ENCODE results near the gene KDM4B.

KDM4B gene

GRCh38 chr19:5017235-5017634 lies 48.3 kb downstream of the KDM4B start:
- 100% methylated on average over 5 of the region's 5 CpGs for WGBS (ENCODE audit: insufficient coverage)
- Histone ChIP-seq H3K36me3 (ENCODE audit: control insufficient read depth in 4 of 4, insufficient read depth in 4 of 4, low read length in 3 of 4) (peaks cover 6 to 21% (median 19%) of the 10 kb centered on the region in 4 experiments), H3K9me3 (ENCODE audit: control extremely low read depth in 1 of 5, control insufficient read depth in 4 of 5, insufficient read depth in 2 of 5, low read depth in 1 of 5, low read length in 4 of 5) (peaks cover 0 to 5% (median 0%) of the 10 kb centered on the region in 5 experiments), H3K4me1 (ENCODE audit: control extremely low read depth in 1 of 4, control insufficient read depth in 4 of 4, insufficient read depth in 4 of 4, low read length in 3 of 4) (peaks cover 0 to 12% (median 4%) of the 10 kb centered on the region in 4 experiments), H3K4me3 (ENCODE audit: control insufficient read depth in 1 of 7, extremely low read depth in 1 of 7, insufficient read depth in 4 of 7, low read depth in 2 of 7, low read length in 6 of 7) (no peak overlapping the region), H3K27ac (ENCODE audit: insufficient read depth in 1 of 2, low read depth in 1 of 2, low read length in 2 of 2, poor library complexity in 1 of 2, severe bottlenecking in 2 of 2) (no peak overlapping the region), H3K27me3 (replicated peaks in 2 of 5; ENCODE audit: control insufficient read depth in 4 of 5, insufficient read depth in 5 of 5, low read length in 4 of 5) (no peaks in the 10 kb centered on the region)
- no peak for DNase-seq
- ChIA-PET CTCF (interaction anchor here (0.6 to 2.6 kb wide), 5 partner anchors 16 to 286 kb away, joined by 3 to 8 read pairs (median 3); no protein-coding TSS in a partner anchor), POLR2A (no interaction called here)

GRCh38 chr19:5018224-5019015 lies 49.5 kb downstream of the KDM4B start:
- Histone ChIP-seq H3K9me3 (ENCODE audit: control extremely low read depth in 1 of 5, control insufficient read depth in 4 of 5, insufficient read depth in 2 of 5, low read depth in 1 of 5, low read length in 4 of 5) (peaks cover 0 to 5% (median 0%) of the 10 kb centered on the region in 5 experiments), H3K27ac (ENCODE audit: insufficient read depth in 1 of 2, low read depth in 1 of 2, low read length in 2 of 2, poor library complexity in 1 of 2, severe bottlenecking in 2 of 2) (no peak overlapping the region), H3K4me1 (ENCODE audit: control extremely low read depth in 1 of 4, control insufficient read depth in 4 of 4, insufficient read depth in 4 of 4, low read length in 3 of 4) (peaks cover 0 to 12% (median 4%) of the 10 kb centered on the region in 4 experiments), H3K27me3 (replicated peaks in 2 of 5; ENCODE audit: control insufficient read depth in 4 of 5, insufficient read depth in 5 of 5, low read length in 4 of 5) (no peaks in the 10 kb centered on the region), H3K36me3 (ENCODE audit: control insufficient read depth in 4 of 4, insufficient read depth in 4 of 4, low read length in 3 of 4) (peaks cover 6 to 23% (median 18%) of the 10 kb centered on the region in 4 experiments), H3K4me3 (ENCODE audit: control insufficient read depth in 1 of 7, extremely low read depth in 1 of 7, insufficient read depth in 4 of 7, low read depth in 2 of 7, low read length in 6 of 7) (no peak overlapping the region)
- ChIA-PET CTCF (interaction anchor here (0.6 to 2.6 kb wide), 4 partner anchors 17 to 287 kb away, joined by 3 to 8 read pairs (median 3); no protein-coding TSS in a partner anchor), POLR2A (interaction anchor here (0.5 kb wide), 1 partner anchor 17 kb away, joined by 3 read pairs; no protein-coding TSS in a partner anchor)
- peak in 2 of 3 donors; percentile 29 to 39 for DNase-seq
- 77% methylated on average over 11 of the region's 16 CpGs for WGBS (ENCODE audit: insufficient coverage)

GRCh38 chr19:5020368-5020767 lies 51.5 kb downstream of the KDM4B start:
- POLR2A ChIA-PET, result no interaction called here
- 95% methylated on average over 20 of the region's 21 CpGs for WGBS (ENCODE audit: insufficient coverage)
- peaks cover 0 to 12% (median 4%) of the 10 kb centered on the region in 4 experiments for H3K4me1 ChIP-seq (ENCODE audit: control extremely low read depth in 1 of 4, control insufficient read depth in 4 of 4, insufficient read depth in 4 of 4, low read length in 3 of 4)

GRCh38 chr19:5021046-5021445 lies 52.1 kb downstream of the KDM4B start:
- Histone ChIP-seq H3K27ac (ENCODE audit: insufficient read depth in 1 of 2, low read depth in 1 of 2, low read length in 2 of 2, poor library complexity in 1 of 2, severe bottlenecking in 2 of 2) (no peak overlapping the region), H3K27me3 (replicated peaks in 2 of 5; ENCODE audit: control insufficient read depth in 4 of 5, insufficient read depth in 5 of 5, low read length in 4 of 5) (no peaks in the 10 kb centered on the region), H3K36me3 (ENCODE audit: control insufficient read depth in 4 of 4, insufficient read depth in 4 of 4, low read length in 3 of 4) (peaks cover 6 to 23% (median 18%) of the 10 kb centered on the region in 4 experiments), H3K4me1 (ENCODE audit: control extremely low read depth in 1 of 4, control insufficient read depth in 4 of 4, insufficient read depth in 4 of 4, low read length in 3 of 4) (peaks cover 0 to 12% (median 4%) of the 10 kb centered on the region in 4 experiments), H3K9me3 (ENCODE audit: control extremely low read depth in 1 of 5, control insufficient read depth in 4 of 5, insufficient read depth in 2 of 5, low read depth in 1 of 5, low read length in 4 of 5) (peaks cover 0 to 5% (median 0%) of the 10 kb centered on the region in 5 experiments), H3K4me3 (ENCODE audit: control insufficient read depth in 1 of 7, extremely low read depth in 1 of 7, insufficient read depth in 4 of 7, low read depth in 2 of 7, low read length in 6 of 7) (no peak overlapping the region)
- CTCF ChIA-PET, result interaction anchor here (1.1 to 1.5 kb wide), 2 partner anchors 10 to 20 kb away, joined by 3 read pairs; no protein-coding TSS in a partner anchor
- no peak for DNase-seq
- POLR2A ChIA-PET, result no interaction called here
- 96% methylated on average over 4 of the region's 5 CpGs for WGBS (ENCODE audit: insufficient coverage)

More at GRCh38 chr19:5020368-5020767, 51.5 kb downstream of the KDM4B start:
- Histone ChIP-seq H3K9me3 (ENCODE audit: control extremely low read depth in 1 of 5, control insufficient read depth in 4 of 5, insufficient read depth in 2 of 5, low read depth in 1 of 5, low read length in 4 of 5) (peaks cover 0 to 5% (median 0%) of the 10 kb centered on the region in 5 experiments), H3K27me3 (replicated peaks in 2 of 5; ENCODE audit: control insufficient read depth in 4 of 5, insufficient read depth in 5 of 5, low read length in 4 of 5) (no peaks in the 10 kb centered on the region), H3K27ac (ENCODE audit: insufficient read depth in 1 of 2, low read depth in 1 of 2, low read length in 2 of 2, poor library complexity in 1 of 2, severe bottlenecking in 2 of 2) (no peak overlapping the region), H3K4me3 (ENCODE audit: control insufficient read depth in 1 of 7, extremely low read depth in 1 of 7, insufficient read depth in 4 of 7, low read depth in 2 of 7, low read length in 6 of 7) (no peak overlapping the region), H3K36me3 (ENCODE audit: control insufficient read depth in 4 of 4, insufficient read depth in 4 of 4, low read length in 3 of 4) (peaks cover 6 to 23% (median 19%) of the 10 kb centered on the region in 4 experiments)
- DNase-seq, result no peak
- CTCF ChIA-PET, result interaction anchor here (1.5 kb wide), 1 partner anchor 10 kb away, joined by 3 read pairs; no protein-coding TSS in a partner anchor

GRCh38 chr19:5022066-5022860 lies 53.4 kb downstream of the KDM4B start:
- H3K4me1 ChIP-seq (ENCODE audit: control extremely low read depth in 1 of 4, control insufficient read depth in 4 of 4, insufficient read depth in 4 of 4, low read length in 3 of 4), result peaks cover 0 to 10% (median 4%) of the 10 kb centered on the region in 4 experiments
- peaks cover 0 to 5% (median 0%) of the 10 kb centered on the region in 5 experiments for H3K9me3 ChIP-seq (ENCODE audit: control extremely low read depth in 1 of 5, control insufficient read depth in 4 of 5, insufficient read depth in 2 of 5, low read depth in 1 of 5, low read length in 4 of 5)
- peaks cover 6 to 15% (median 9%) of the 10 kb centered on the region in 4 experiments for H3K36me3 ChIP-seq (ENCODE audit: control insufficient read depth in 4 of 4, insufficient read depth in 4 of 4, low read length in 3 of 4)
- CTCF ChIA-PET, result interaction anchor here (1.1 to 1.4 kb wide), 3 partner anchors 18 to 21 kb away, joined by 3 to 4 read pairs (median 3); no protein-coding TSS in a partner anchor
- no peak overlapping the region for H3K4me3 ChIP-seq (ENCODE audit: control insufficient read depth in 1 of 7, extremely low read depth in 1 of 7, insufficient read depth in 4 of 7, low read depth in 2 of 7, low read length in 6 of 7)
- no peak for DNase-seq
- WGBS (ENCODE audit: insufficient coverage), result 98% methylated on average over 16 of the region's 16 CpGs
- no peaks in the 10 kb centered on the region for H3K27me3 ChIP-seq (replicated peaks in 2 of 5; ENCODE audit: control insufficient read depth in 4 of 5, insufficient read depth in 5 of 5, low read length in 4 of 5)
- POLR2A ChIA-PET, result no interaction called here
- H3K27ac ChIP-seq (ENCODE audit: insufficient read depth in 1 of 2, low read depth in 1 of 2, low read length in 2 of 2, poor library complexity in 1 of 2, severe bottlenecking in 2 of 2), result no peak overlapping the region

- H3K4me3 ChIP-seq (ENCODE audit: control insufficient read depth in 1 of 7, extremely low read depth in 1 of 7, insufficient read depth in 4 of 7, low read depth in 2 of 7, low read length in 6 of 7), result no peak overlapping the region
- H3K27me3 ChIP-seq (replicated peaks in 2 of 5; ENCODE audit: control insufficient read depth in 4 of 5, insufficient read depth in 5 of 5, low read length in 4 of 5), result no peaks in the 10 kb centered on the region
- peaks cover 0 to 5% (median 0%) of the 10 kb centered on the region in 5 experiments for H3K9me3 ChIP-seq (ENCODE audit: control extremely low read depth in 1 of 5, control insufficient read depth in 4 of 5, insufficient read depth in 2 of 5, low read depth in 1 of 5, low read length in 4 of 5)
- no peak for DNase-seq
- peaks cover 5 to 13% (median 8%) of the 10 kb centered on the region in 4 experiments for H3K36me3 ChIP-seq (ENCODE audit: control insufficient read depth in 4 of 4, insufficient read depth in 4 of 4, low read length in 3 of 4)
- peaks cover 0 to 8% (median 3%) of the 10 kb centered on the region in 4 experiments for H3K4me1 ChIP-seq (ENCODE audit: control extremely low read depth in 1 of 4, control insufficient read depth in 4 of 4, insufficient read depth in 4 of 4, low read length in 3 of 4)
- ChIA-PET CTCF (interaction anchor here (1.3 to 1.4 kb wide), 2 partner anchors 19 to 21 kb away, joined by 3 to 4 read pairs; no protein-coding TSS in a partner anchor), POLR2A (no interaction called here)
- H3K27ac ChIP-seq (ENCODE audit: insufficient read depth in 1 of 2, low read depth in 1 of 2, low read length in 2 of 2, poor library complexity in 1 of 2, severe bottlenecking in 2 of 2), result no peak overlapping the region
- 97% methylated on average over 18 of the region's 19 CpGs for whole genome bisulfite sequencing (ENCODE audit: insufficient coverage)
These were observed 54.2 kb downstream of the KDM4B start for GRCh38 chr19:5023128-5023571.

Data from common myeloid progenitor, CD34-positive (primary cell).